B cell (primary cell): Measurements from ENCODE around the gene ECE2. TPM values are rescaled to one million over a fixed set of nuclear protein-coding genes. Genes with fewer than 3 reads are reported as not detected.

Experiments
- ATAC-seq: fragments of 200-7000 bp; cut with Tn5 transposase; one replicate; pipeline ENCODE4 v1.10.0; 2021; ENCODE audit warnings: low read depth, mild to moderate bottlenecking, moderate number of reproducible peaks, moderate library complexity
- CTCF ChIA-PET: fragments of 350-600 bp; sonication (Branson Sonifier 250); formaldehyde crosslinking; loops from one replicate; lab custom pipeline; 2021; ENCODE audit warnings: antibody characterized with exemption, inconsistent platforms; lab: Charles Lee
- POLR2A ChIA-PET: fragments of 350-600 bp; sonication (Branson Sonifier 250); formaldehyde crosslinking; loops from one replicate; lab custom pipeline; 2021; ENCODE audit warnings: antibody characterized with exemption; lab: Charles Lee
- DNase-seq: peaks from one replicate; pipeline ENCODE4 v3.0.0; 2013
- H2AFZ ChIP-seq: 2 replicates; pipeline ENCODE4 v1.6.1; 2012; ENCODE audit warnings: mild to moderate bottlenecking, low read depth, low read length; ENCODE audit not compliant: insufficient read depth, poor library complexity, severe bottlenecking
- H3K27ac ChIP-seq, 2 donors: 1 replicate in 1 of 2; 2 replicates in 1 of 2; pipeline ENCODE4 v1.5.1; 2012 to 2013; ENCODE audit warnings: low read length in 2 of 2, mild to moderate bottlenecking in 2 of 2, moderate library complexity in 1 of 2
- H3K27me3 ChIP-seq, 4 experiments: fragments of 200-600 bp in 1 of 4; sonication (generic) in 1 of 4; replicated peaks in 1 of 4; 1 replicate in 2 of 4; 2 replicates in 2 of 4; pipeline versions ENCODE4 v1.6.1 to v1.7.0; 2013 to 2016; ENCODE audit warnings: low read length in 3 of 4, mild to moderate bottlenecking in 2 of 4, mixed read lengths in 1 of 4, moderate library complexity in 1 of 4; ENCODE audit not compliant: insufficient read depth in 4 of 4, control insufficient read depth in 3 of 4; ENCODE audit errors: control extremely low read depth in 1 of 4
- H3K36me3 ChIP-seq, 2 experiments: replicated peaks in 1 of 2; 1 replicate in 1 of 2; 2 replicates in 1 of 2; pipeline versions ENCODE4 v1.6.1 to v1.7.1; 2013; ENCODE audit warnings: low read length in 1 of 2; ENCODE audit not compliant: insufficient read depth in 2 of 2, control insufficient read depth in 1 of 2; ENCODE audit errors: control extremely low read depth in 1 of 2, extremely low read depth in 1 of 2
- H3K4me1 ChIP-seq, 2 donors: fragments of 200-600 bp in 1 of 2; sonication (generic) in 1 of 2; 1 replicate in 1 of 2; 2 replicates in 1 of 2; pipeline versions ENCODE4 v1.5.1 to v1.6.1; 2013 to 2017; ENCODE audit warnings: low read length in 2 of 2; ENCODE audit not compliant: control insufficient read depth in 2 of 2, insufficient read depth in 2 of 2
- H3K4me2 ChIP-seq: replicated peaks from 2 replicates; pipeline ENCODE3; 2012; ENCODE audit warnings: mild to moderate bottlenecking, low read depth, low read length; ENCODE audit not compliant: poor library complexity, severe bottlenecking
- H3K4me3 ChIP-seq, 5 experiments: fragments of 200-600 bp in 1 of 5; sonication (generic) in 1 of 5; 1 replicate in 3 of 5; 2 replicates in 2 of 5; pipeline versions ENCODE4 v1.5.1 to v1.7.0; 2011 to 2016; ENCODE audit warnings: low read length in 4 of 5, mild to moderate bottlenecking in 4 of 5, low read depth in 2 of 5, control low read depth in 1 of 5, moderate library complexity in 1 of 5; ENCODE audit not compliant: insufficient read depth in 1 of 5; ENCODE audit errors: control extremely low read depth in 1 of 5, extremely low read depth in 1 of 5
- H3K79me2 ChIP-seq: fragments of 200-600 bp; sonication (generic); one replicate; pipeline ENCODE4 v1.6.0; 2016; ENCODE audit warnings: low read length; ENCODE audit not compliant: control insufficient read depth, insufficient read depth
- H3K9ac ChIP-seq: fragments of 200-600 bp; sonication (generic); 2 replicates; pipeline ENCODE4 v1.6.1; 2017; ENCODE audit warnings: mild to moderate bottlenecking, low read length, moderate library complexity
- H3K9me3 ChIP-seq, 3 donors: one replicate each; pipeline versions ENCODE4 v1.6.1 to v1.7.1; 2013; ENCODE audit warnings: low read length in 2 of 3; ENCODE audit not compliant: control insufficient read depth in 2 of 3, insufficient read depth in 1 of 3; ENCODE audit errors: control extremely low read depth in 1 of 3
- H4K20me1 ChIP-seq: 2 replicates; pipeline ENCODE4 v1.6.0; 2012; ENCODE audit warnings: mild to moderate bottlenecking, low read length; ENCODE audit not compliant: insufficient read depth, control insufficient read depth, poor library complexity, severe bottlenecking
- H3K27ac Mint-ChIP-seq: one replicate; pipeline ENCODE4 v1.8.0; 2021; ENCODE audit warnings: mixed read lengths
- H3K27me3 Mint-ChIP-seq: one replicate; pipeline ENCODE4 v1.8.0; 2021; ENCODE audit warnings: mixed read lengths
- H3K4me1 Mint-ChIP-seq: one replicate; pipeline ENCODE4 v1.8.0; 2021; ENCODE audit warnings: mixed read lengths
- H3K4me3 Mint-ChIP-seq: one replicate; pipeline ENCODE4 v1.8.0; 2021; ENCODE audit warnings: mixed read lengths
- H3K9me3 Mint-ChIP-seq: one replicate; pipeline ENCODE4 v1.8.0; 2022; ENCODE audit warnings: mixed read lengths; ENCODE audit not compliant: insufficient read depth
- EZH2 ChIP-seq: IDR thresholded peaks from 2 replicates; pipeline ENCODE4 v1.6.1; 2012; ENCODE audit warnings: borderline replicate concordance, low read depth, mild to moderate bottlenecking, moderate library complexity, low read length; ENCODE audit not compliant: insufficient read depth, poor library complexity, severe bottlenecking
- WGBS: methylation state at CpG from one replicate; pipeline ENCODE4 v1.1.5; 2013; ENCODE audit warnings: missing lambda C conversion rate; ENCODE audit not compliant: insufficient coverage; 5-methylcytosine and 5-hydroxymethylcytosine counted together
- intact Hi-C: fragments of 100-400 bp; cut with micrococcal nuclease; formaldehyde crosslinking; loops from one replicate; pipeline ENCODE4 v1.10.0; 2022
- polyA plus RNA-seq: library from polyadenylated mRNA; depleted of rRNA; stranded (reverse); fragments of >200 nt; gene quantifications from 2 replicates; pipeline ENCODE4 v1.2.3, GENCODE V29; 2012
- total RNA-seq, 2 donors: library from RNA; stranded (reverse); fragments of 120-200 nt in 1 of 2; gene quantifications; 1 replicate in 1 of 2; 2 replicates in 1 of 2; pipeline versions ENCODE4 v1.2.3 to v1.2.4, GENCODE V29; 2013 to 2022
- TF ChIP-seq, protein P1 (sequence below): fragments of 200-600 bp; IDR thresholded peaks from one replicate; pipeline ENCODE4 v1.8.0; 2022; ENCODE audit warnings: antibody characterized with exemption, mild to moderate bottlenecking

Gene ECE2
- total and polyA plus RNA-seq, 2 donors (not counting 1 experiment from before 2014, with no cell fraction given): not detected

DNA sequence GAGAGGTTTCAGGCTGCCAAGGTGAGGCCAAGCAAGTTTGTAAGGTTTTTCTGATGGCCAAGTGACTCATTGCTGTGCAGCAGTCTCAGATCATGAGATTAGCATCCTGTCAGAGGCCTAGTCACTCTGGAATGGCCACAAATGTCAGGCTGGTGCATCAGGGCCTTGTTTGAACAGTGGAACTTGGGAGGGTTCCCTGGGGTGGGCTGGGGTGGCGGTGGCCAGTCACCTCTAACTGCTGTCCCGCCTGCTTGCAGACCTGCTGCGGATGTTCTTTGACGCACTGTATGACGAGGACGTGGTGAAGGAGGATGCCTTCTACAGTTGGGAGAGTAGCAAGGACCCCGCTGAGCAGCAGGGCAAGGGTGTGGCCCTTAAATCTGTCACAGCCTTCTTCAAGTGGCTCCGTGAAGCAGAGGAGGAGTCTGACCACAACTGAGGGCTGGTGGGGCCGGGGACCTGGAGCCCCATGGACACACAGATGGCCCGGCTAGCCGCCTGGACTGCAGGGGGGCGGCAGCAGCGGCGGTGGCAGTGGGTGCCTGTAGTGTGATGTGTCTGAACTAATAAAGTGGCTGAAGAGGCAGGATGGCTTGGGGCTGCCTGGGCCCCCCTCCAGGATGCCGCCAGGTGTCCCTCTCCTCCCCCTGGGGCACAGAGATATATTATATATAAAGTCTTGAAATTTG, 58.8 kb downstream of the ECE2 start:
- Histone ChIP-seq H3K4me3 (no peak overlapping the region), H3K27ac (peak overlapping the region; percentile 93), H2AFZ (no peak overlapping the region), H3K79me2 (peaks cover 19% of the 10 kb centered on the region), H3K4me2 (no peak overlapping the region), H4K20me1 (no peaks in the 10 kb centered on the region), H3K9me3 (no peaks in the 10 kb centered on the region), H3K9ac (no peak overlapping the region), H3K27me3 (peaks cover 0 to 3% (median 0%) of the 10 kb centered on the region in 4 experiments), H3K36me3 (peaks cover 1 to 48% of the 10 kb centered on the region in 2 experiments), H3K4me1 (peaks cover 14 to 25% of the 10 kb centered on the region in 2 donors)
- H3K9me3 Mint-ChIP-seq: no peaks in the 10 kb centered on the region
- TF ChIP-seq, protein P1, sequence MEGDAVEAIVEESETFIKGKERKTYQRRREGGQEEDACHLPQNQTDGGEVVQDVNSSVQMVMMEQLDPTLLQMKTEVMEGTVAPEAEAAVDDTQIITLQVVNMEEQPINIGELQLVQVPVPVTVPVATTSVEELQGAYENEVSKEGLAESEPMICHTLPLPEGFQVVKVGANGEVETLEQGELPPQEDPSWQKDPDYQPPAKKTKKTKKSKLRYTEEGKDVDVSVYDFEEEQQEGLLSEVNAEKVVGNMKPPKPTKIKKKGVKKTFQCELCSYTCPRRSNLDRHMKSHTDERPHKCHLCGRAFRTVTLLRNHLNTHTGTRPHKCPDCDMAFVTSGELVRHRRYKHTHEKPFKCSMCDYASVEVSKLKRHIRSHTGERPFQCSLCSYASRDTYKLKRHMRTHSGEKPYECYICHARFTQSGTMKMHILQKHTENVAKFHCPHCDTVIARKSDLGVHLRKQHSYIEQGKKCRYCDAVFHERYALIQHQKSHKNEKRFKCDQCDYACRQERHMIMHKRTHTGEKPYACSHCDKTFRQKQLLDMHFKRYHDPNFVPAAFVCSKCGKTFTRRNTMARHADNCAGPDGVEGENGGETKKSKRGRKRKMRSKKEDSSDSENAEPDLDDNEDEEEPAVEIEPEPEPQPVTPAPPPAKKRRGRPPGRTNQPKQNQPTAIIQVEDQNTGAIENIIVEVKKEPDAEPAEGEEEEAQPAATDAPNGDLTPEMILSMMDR: no peak
- no peak for TF ChIP-seq EZH2
- peak overlapping the region; percentile 66 for H3K4me3 Mint-ChIP-seq
- WGBS: 85% methylated on average over 12 of the region's 15 CpGs
- peaks cover 30% of the 10 kb centered on the region for H3K4me1 Mint-ChIP-seq
- POLR2A ChIA-PET: no interaction called here
- H3K27me3 Mint-ChIP-seq: no peaks in the 10 kb centered on the region
- no peak for ATAC-seq
- CTCF ChIA-PET: no interaction called here
- intact Hi-C loops: loop anchor here (1.0 to 2.0 kb wide), 4 partner anchors 20 to 85 kb away; partner anchors contain the start of genes EEF1AKMT4, EIF4G1 and PSMD2
- peak overlapping the region; percentile 67 for H3K27ac Mint-ChIP-seq
- DNase-seq: peak; percentile 39

- Histone ChIP-seq H2AFZ (peak overlapping the region; percentile 85), H4K20me1 (no peaks in the 10 kb centered on the region), H3K27ac (peak overlapping the region; percentile 93), H3K9ac (peak overlapping the region; percentile 86), H3K79me2 (peaks cover 19% of the 10 kb centered on the region), H3K9me3 (no peaks in the 10 kb centered on the region), H3K4me1 (peaks cover 14 to 25% of the 10 kb centered on the region in 2 donors), H3K27me3 (peaks cover 0 to 3% (median 0%) of the 10 kb centered on the region in 4 experiments), H3K4me2 (peak overlapping the region; percentile 82), H3K4me3 (peak overlapping the region in 4 of 5 experiments; percentile 68 to 83 (median 76)), H3K36me3 (peaks cover 1 to 41% of the 10 kb centered on the region in 2 experiments)
- Mint-ChIP-seq H3K4me3 (peak overlapping the region; percentile 94), H3K27me3 (no peaks in the 10 kb centered on the region), H3K9me3 (no peaks in the 10 kb centered on the region), H3K4me1 (peaks cover 30% of the 10 kb centered on the region), H3K27ac (peak overlapping the region; percentile 90)
- intact Hi-C loops: loop anchor here (1.0 to 2.0 kb wide), 4 partner anchors 21 to 86 kb away; partner anchors contain the start of genes EEF1AKMT4, EIF4G1 and PSMD2
- POLR2A ChIA-PET: interaction anchor here (0.6 kb wide), 1 partner anchor 26 kb away, joined by 5 read pairs; the partner anchor contains the start of genes CLCN2 and POLR2H
- CTCF ChIA-PET: no interaction called here
- TF ChIP-seq, protein P1: no peak
- no peak for TF ChIP-seq EZH2
- 54% methylated on average over 2 of the region's 4 CpGs for WGBS
- DNase-seq (no peak), ATAC-seq (no peak)
These were observed 59.5 kb downstream of the ECE2 start for GRCh38 chr3:184335291-184335660.
